ENCODE results near the gene SLBP. TPM values are rescaled to one million over a fixed set of nuclear protein-coding genes. Genes with fewer than 3 reads are reported as not detected.

The SLBP gene
- total and polyA plus RNA-seq, 2 donors (not counting 1 experiment from before 2014, with no cell fraction given): 19.4 to 31.8 TPM

DNA sequence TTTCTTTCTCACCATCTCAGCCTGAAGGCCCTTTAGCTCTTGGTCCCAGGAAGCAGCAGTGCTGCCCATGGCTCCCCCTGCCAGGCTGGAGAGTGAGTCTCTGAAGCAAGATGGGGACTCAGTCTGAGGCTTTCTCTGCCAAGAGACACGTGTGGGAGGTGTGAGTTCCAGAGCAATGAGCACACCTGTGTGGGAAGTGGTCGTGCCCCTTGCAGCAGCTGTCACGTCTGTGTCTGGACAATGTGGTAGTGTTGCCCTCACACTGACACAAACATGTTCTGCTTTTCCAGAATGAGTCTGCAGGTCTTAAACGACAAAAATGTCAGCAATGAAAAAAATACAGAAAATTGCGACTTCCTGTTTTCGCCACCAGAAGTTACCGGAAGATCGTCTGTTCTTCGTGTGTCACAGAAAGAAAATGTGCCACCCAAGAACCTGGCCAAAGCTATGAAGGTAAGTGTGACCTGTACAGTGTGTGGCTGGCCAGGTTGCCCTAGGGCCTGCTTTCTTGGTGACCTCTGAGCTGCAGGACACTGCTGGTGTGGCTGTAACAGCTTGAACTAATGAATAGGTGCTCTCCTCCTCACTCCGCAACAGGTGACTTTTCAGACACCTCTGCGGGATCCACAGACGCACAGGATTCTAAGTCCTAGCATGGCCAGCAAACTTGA, 11.1 kb upstream of the SLBP start:
- H3K79me2 ChIP-seq (ENCODE audit: control insufficient read depth, insufficient read depth, low read length): peaks cover 57% of the 10 kb centered on the region
- ATAC-seq (ENCODE audit: low read depth) (peak; percentile 42), DNase-seq (peak; percentile 91)
- H3K9me3 ChIP-seq (ENCODE audit: control extremely low read depth in 1 of 3, control insufficient read depth in 2 of 3, insufficient read depth in 1 of 3, low read length in 2 of 3): peaks cover 0 to 4% (median 0%) of the 10 kb centered on the region in 3 donors
- no peak for TF ChIP-seq EZH2 (IDR thresholded peaks at IDR 0.05; ENCODE audit: borderline replicate concordance, insufficient read depth, low read depth, low read length, poor library complexity, severe bottlenecking)
- TF ChIP-seq, protein P1, sequence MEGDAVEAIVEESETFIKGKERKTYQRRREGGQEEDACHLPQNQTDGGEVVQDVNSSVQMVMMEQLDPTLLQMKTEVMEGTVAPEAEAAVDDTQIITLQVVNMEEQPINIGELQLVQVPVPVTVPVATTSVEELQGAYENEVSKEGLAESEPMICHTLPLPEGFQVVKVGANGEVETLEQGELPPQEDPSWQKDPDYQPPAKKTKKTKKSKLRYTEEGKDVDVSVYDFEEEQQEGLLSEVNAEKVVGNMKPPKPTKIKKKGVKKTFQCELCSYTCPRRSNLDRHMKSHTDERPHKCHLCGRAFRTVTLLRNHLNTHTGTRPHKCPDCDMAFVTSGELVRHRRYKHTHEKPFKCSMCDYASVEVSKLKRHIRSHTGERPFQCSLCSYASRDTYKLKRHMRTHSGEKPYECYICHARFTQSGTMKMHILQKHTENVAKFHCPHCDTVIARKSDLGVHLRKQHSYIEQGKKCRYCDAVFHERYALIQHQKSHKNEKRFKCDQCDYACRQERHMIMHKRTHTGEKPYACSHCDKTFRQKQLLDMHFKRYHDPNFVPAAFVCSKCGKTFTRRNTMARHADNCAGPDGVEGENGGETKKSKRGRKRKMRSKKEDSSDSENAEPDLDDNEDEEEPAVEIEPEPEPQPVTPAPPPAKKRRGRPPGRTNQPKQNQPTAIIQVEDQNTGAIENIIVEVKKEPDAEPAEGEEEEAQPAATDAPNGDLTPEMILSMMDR (IDR thresholded peaks at IDR 0.05): no peak
- Mint-ChIP-seq H3K9me3 (ENCODE audit: insufficient read depth) (no peaks in the 10 kb centered on the region), H3K27me3 (no peaks in the 10 kb centered on the region), H3K27ac (peak overlapping the region; percentile 98), H3K4me1 (peaks cover 59% of the 10 kb centered on the region), H3K4me3 (peak overlapping the region; percentile 85)
- WGBS (ENCODE audit: insufficient coverage): 32% methylated on average over 9 of the region's 12 CpGs
- H3K4me1 ChIP-seq (ENCODE audit: control insufficient read depth in 2 of 2, insufficient read depth in 2 of 2, low read length in 2 of 2): peaks cover 55 to 71% of the 10 kb centered on the region in 2 donors
- H3K4me3 ChIP-seq (ENCODE audit: control extremely low read depth in 1 of 5, extremely low read depth in 1 of 5, insufficient read depth in 1 of 5, low read depth in 2 of 5, low read length in 4 of 5): peak overlapping the region; percentile 31 to 58 (median 40)
- H3K27ac ChIP-seq (ENCODE audit: low read length in 2 of 2): peak overlapping the region; percentile 89 to 96
- H4K20me1 ChIP-seq (ENCODE audit: control insufficient read depth, insufficient read depth, low read length, poor library complexity, severe bottlenecking): peaks cover 23% of the 10 kb centered on the region
- peak overlapping the region; percentile 46 for H3K9ac ChIP-seq (ENCODE audit: low read length)
- ChIA-PET CTCF (interaction anchor here (1.1 to 14.7 kb wide), 4 partner anchors 11 to 61 kb away, joined by 3 to 503 read pairs (median 11); partner anchors contain the start of gene SLBP), POLR2A (interaction anchor here (0.7 to 4.7 kb wide), 4 partner anchors 10 to 502 kb away, joined by 4 to 61 read pairs (median 8); partner anchors contain the start of gene SLBP)
- peak overlapping the region; percentile 95 for H3K4me2 ChIP-seq (replicated peaks; ENCODE audit: low read depth, low read length, poor library complexity, severe bottlenecking)
- intact Hi-C loops (cut with micrococcal nuclease): loop anchor here (1.0 to 5.0 kb wide), 3 partner anchors 39 to 814 kb away; partner anchors contain the start of genes FAM193A, FAM53A and NSD2
- H2AFZ ChIP-seq (ENCODE audit: insufficient read depth, low read depth, low read length, poor library complexity, severe bottlenecking): peak overlapping the region; percentile 59
- peaks cover 0 to 19% of the 10 kb centered on the region in 2 experiments for H3K36me3 ChIP-seq (replicated peaks in 1 of 2; ENCODE audit: control extremely low read depth in 1 of 2, control insufficient read depth in 1 of 2, extremely low read depth in 1 of 2, insufficient read depth in 2 of 2, low read length in 1 of 2)
- no peaks in the 10 kb centered on the region for H3K27me3 ChIP-seq (replicated peaks in 1 of 4; ENCODE audit: control extremely low read depth in 1 of 4, control insufficient read depth in 3 of 4, insufficient read depth in 4 of 4, low read length in 3 of 4)

Measured in B cell (primary cell).